ENCODE data around the gene S100A14.
A peak's percentile ranks its signal among the peaks of the same experiment; 100 is the strongest.
"Not testable (repeated sequence)": the region's sequence is repeated elsewhere in the genome, so short reads cannot be mapped to it uniquely, and the experiment has no call there.

Gene S100A14

DNA sequence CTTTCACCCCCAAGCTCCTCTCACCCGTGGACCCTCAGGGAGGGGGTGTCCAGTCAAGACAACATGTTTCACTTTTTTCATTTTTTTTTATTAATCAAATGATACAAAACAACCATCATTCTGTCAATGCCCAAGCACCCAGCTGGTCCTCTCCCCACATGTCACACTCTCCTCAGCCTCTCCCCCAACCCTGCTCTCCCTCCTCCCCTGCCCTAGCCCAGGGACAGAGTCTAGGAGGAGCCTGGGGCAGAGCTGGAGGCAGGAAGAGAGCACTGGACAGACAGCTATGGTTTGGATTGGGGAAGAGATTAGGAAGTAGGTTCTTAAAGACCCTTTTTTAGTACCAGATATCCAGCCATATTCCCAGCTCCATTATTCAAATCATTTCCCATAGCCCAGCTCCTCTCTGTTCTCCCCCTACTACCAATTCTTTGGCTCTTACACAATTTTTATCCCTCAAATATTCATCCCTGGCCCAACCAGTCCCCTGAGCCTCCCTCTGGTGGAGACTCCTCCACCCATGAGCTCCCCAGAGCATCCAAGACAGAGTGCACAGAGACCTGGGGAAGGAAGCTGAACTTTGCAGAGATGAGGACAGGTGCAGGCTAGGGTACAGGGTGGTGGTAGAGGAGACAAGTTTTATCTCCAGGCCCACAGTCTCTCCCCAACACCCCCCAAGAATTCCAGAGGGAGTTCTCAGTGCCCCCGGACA is 1.8 kb downstream of the S100A14 start:
- DNase-seq = no peak

DNA sequence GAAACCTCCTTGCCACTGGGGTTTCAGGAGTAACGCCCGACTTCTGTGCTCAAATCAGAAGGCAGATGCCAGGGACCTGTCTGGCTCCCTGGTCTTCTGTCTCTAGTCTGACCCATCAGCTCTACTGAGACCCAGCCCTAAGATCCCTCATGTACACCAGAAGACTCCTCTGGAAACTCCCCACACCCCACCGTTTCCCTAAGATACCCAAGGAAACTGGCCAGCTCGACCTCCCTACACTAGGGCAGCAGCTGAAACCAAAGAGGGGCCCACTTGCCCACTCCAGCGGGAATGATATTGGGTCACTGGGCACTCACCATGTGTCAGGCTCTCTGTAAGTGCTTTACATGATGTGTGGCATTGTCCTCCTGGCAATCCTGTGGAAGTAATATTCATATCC is 2.7 kb downstream of the S100A14 start:
- DNase-seq = no peak

DNA sequence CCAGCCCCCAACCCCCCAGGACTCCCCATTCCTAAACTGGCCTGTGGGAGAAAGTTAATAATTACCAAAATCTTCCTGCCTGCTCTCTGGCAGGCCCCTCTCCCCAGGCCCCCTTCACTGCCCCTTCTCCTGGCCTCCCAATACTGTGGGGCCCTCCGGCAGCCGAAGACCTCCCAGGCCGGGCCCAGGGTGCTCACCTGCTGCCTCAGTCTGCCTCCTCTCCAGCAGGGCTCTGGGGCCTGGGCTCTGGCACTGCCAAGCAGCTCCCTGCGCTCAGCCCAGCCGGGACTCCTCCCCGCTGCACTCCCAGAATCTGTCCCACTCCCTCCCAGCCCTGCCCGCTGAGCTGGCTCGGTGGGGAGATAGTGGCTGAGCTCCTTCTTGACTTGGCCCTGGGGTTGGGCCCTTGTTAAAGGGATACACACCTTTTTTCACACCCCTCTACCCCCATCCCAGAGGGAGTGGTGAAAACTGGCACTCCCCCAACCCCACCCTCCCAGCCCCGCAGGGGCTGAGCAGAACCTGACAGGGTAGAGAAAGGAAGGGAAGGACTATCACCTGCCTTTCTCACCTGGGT is 3.3 kb downstream of the S100A14 start, which contains the start of gene S100A16:
S100A16 (minus strand) TSS at position 383 of the 577 bp plus-strand sequence. CDS start 4,986 bp downstream, outside the sequence.
- peak; percentile 30 for DNase-seq

DNA sequence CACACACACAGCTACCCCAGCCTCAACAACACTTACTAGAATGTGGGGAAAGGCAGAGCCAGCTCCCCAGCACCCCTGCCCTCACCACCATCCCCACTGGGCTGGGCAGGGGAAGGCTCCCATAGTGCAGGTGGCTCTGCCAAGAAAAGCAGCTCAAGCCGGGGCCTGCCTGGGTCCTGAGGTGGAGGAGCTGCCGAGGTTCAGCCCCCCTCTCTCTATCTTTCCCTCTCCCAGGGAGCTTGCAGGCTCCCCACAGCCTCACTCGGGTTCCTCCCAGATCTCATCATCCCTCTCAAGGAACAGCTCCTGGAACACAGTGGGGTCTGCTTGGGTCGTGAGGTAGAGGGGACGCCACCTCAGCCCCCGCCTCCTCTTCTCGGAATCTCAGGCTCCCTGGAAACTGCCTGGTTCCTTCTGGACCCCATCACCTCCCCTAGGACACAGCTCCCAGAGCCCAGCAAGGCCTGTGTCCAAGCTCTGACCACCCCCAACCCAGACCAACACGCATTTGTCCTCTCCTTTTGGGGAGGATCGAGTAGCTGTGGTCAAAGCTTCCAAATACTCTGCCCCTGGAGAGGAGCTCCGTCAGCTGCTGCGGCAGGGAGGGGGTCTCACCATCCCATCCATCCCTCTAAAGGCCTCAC is 3.9 kb downstream of the S100A14 start:
- DNase-seq = no peak

DNA sequence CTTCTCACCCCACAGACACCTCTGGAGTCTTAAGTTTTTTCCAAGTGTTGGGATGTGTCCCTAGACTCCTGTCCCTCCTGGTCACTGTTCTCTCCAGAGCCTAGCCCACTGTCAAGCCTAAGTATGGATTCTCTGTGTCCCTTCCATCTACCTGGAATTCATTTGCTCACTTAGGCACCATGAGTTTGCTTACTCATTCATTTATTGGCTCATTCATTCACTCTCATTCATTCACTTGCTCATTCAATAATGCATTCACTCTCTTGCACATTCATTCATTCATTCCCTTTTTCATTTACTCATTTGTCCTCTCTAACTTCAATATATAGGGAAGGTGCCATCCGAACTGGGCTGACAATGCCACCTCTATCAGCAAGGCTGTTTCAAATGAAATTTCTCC is 4.8 kb downstream of the S100A14 start:
- DNase-seq = no peak

DNA sequence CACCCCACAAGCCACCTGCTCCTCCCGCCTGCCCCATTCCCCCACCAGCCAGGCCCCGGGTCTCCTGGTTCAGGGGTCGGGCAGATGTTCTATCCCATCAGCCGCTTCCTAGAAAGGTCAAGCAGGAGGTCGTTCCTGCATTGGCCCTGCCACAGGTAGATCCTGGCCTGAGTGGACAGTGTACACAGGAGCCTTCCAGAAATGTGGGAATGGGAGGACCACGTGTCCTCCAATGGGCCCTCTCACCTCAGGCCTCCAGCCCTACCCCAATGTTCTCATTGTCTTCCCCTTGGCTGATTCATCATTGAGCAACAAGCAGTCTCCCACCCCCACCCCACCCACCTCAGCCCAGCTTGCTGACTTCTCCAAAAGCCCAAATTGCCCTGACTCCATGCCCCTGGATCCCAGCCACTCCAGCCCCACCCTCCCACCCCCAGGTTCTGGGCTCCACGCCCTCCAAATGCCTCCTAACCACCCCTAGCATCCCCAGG is 5.3 kb downstream of the S100A14 start:
- DNase-seq = no peak

DNA sequence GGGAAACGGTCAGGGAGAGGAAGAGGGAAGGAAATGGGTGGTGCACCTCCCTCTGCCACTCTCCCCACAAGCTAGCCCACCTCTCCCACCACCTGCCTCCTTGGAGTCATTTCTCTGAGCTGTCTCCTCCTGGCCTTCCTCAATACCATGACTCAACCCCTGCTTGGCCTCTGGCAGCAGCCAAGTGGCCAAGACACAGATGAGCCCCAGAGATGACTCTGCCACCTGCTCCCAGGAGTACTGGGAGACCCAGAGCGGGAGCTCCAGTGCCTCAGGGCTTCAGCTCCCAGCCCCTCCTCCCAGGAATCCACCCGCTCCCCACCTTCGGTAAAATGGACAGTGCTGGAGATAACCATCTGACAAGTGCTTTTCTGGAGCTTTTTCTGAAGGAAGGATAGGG is 5.8 kb downstream of the S100A14 start:
- DNase-seq = no peak

DNA sequence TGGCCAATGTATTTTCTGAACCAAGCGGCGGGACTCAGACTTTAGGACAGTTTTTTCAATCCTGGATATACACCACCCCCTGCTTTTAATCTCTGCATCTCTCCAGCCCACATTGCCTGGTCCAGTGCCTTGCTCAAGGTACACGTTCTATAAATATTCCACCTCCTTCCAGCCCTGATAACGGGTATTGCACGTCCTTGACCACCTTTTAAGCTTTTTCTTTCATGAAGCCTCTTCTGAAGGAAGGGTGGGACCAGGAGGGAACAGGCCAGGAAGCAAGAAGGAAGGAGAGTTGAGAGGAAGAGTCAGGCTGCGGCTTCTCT is 6.6 kb downstream of the S100A14 start:
- DNase-seq = no peak

DNA sequence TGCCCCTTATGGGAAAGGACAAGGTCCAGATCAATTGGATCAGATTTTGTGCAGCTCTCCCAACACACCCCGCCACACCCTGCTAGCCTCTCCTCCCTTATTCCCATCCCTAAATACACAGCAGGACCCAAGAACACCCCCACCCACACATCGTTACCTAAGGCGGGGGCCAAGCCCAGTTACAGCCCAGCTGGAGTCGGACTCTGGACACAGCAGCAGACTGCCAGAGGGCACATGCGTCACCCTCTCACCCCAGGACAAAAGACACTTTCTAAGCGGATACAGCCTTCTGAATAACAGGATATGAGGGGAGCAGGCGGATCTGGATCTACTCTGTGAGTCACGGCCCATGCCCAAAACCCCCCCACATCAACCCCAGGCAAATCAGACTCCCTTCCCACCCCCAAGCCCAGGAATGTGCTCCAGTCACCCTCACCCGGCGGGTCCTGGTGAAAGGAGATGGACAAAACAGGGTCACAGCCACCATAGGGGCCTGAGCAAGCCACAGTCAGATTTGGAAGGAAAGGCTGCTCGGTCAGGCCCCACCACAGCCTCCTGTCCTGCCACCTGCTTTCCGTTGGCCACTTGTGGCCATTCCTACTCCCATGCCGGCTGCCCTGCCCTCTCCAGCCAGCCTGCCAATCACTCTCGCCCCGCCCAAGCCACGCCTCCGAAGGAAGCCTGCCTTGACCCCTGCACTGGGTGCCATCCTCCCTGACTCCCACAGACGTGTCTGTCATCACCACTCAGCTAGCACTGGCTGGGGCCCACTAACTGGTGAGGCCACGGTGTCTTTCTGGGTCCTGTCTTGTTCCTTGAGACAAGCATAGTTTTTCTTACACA is 7.2 kb downstream of the S100A14 start:
- DNase-seq = no peak

DNA sequence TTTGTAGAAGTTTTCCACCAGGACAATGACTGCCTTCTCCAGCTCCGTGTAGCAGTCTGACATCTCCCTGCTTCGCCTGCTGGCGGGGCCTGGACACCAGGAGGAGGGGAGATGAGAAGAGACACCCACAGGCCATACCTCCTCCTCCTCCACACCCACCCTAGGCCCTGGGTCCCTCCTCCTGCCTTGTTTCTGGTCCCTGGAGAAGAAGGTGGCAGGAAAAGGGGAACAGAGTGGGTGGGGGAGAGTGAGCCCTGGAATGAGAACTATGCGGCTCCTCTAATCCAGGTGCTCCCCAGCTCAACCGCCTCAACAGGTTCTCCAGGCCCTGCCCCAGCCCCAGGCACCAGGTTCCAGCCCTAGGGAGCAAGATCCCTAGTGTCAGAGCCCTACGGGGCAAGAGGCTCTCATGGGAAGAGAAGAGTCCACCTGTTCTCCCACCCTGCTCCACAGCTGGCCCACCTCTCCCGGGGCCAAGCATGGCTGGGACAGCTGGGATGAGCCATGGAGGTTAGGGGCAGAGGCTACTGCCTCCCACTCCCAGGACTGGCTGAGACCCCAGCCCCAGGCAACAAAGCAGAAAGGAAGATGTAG is 7.9 kb downstream of the S100A14 start:
- no peak for DNase-seq

DNA sequence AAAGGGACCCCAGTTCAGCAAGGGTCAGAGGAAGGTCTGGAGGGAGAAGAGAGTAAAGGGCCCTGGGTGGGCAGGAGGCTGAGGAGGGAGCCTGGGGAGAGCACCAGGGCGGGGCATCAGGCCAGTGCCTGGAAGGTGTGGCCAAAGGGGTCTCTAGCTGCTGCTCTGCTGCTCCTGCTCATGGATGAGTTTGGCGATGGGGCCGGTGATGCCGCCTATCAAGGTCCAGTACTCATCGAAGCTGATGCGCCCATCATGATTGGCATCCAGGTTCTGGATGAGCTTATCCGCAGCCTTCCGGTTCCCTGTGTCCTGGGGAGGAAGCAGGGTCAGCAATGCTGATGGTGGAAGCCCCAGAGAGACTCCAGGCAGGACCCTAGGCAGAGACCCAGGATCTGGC is 8.7 kb downstream of the S100A14 start:
- no peak for DNase-seq

DNA sequence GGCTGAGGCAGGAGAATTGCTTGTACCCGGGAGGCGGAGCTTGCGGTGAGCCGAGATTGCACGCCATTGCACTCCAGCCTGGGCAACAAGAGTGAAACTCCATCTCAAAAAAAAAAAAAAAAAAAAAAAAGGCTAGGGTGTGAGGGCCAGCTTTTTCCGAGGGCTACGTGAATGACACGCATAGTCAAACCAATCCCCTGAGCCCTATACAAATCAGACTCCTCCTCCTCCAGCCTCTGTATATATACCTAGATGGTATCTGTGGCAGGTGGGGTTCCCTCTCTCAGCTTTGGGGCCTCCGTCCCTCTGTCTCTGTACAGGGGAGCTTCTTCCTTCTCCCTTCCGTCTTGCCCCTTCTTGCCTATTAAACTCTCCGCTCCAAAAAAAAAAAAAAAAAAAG is 9.9 kb downstream of the S100A14 start:
- no peak for DNase-seq

DNA sequence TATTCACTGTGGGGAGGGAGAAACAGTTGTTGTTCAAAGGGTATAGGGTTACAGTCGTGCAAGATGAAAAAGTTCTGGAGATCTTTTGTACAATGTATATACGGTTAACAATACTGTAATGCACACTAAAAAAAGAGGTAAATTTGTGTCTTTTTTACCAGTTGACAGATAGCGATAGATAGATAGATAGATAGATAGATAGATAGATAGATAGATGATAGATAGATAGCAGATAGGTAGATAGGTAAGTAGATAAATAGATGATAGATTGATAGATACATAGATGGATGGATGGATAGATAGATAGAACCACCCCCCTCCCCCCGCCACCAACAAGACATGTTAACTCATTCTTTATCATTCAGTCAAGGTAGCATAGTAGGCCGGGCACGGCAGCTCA is 13.4 kb downstream of the S100A14 start:
- DNase-seq = no peak

DNA sequence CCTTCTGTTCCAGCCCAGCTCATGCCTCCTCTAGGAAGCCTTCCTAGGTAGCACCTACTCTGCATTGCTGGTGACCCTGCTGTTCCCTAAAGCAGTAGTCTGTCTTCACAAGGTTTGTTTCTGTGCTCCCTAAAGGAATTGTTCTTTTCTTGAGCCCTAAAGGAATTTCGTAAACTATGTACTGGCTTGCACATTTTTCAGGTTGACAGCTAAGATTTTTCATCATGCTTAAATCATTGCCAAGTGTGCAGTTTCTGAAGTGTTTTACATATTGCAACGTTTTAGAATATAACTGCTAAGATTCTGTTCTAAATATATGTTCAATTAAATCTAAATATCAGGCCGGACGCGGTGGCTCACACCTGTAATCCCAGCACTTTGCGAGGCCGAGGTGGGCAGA is 16.3 kb downstream of the S100A14 start:
- DNase-seq = no peak

DNA sequence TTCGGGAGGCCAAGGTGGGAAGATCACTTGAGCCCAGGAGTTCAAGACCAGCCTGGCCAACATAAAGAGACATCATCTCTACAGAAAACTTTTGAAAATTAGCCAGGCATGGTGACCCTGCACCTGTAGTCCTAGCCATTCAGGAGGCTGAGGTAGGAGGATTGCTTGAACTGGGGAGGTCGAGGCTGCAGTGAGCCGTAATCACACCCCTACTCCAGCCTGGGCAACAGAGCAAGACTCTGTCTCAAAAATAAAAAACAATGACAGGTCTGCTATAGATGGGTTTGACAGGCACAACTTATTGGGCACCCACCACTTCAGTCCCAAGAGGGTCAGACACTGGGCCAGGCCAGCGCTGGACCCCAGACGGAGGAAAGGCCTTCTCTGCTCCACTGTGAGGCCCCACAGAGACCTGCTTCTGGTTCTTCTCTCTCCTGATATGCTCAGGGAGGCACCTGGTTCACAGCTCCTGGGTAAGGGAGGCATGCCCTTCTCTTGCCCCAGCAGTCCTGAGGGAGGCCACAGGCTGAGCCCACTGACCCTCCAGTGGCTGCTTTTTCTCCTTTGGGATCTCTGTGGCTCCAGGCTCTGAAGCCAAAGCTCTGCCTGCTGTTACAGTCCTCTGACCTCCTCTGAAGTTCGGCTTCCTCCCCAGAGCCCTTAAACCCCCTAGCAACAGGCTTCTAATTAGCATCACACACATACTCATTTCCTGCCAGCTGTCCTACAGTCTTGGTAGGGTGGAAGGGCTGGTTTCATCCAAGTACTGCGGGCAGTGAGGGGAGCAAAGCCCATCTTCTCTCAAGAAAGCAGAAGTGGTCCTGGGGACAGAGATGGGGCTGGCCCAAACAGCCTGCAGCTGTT is 17.6 kb downstream of the S100A14 start:
- DNase-seq = no peak

DNA sequence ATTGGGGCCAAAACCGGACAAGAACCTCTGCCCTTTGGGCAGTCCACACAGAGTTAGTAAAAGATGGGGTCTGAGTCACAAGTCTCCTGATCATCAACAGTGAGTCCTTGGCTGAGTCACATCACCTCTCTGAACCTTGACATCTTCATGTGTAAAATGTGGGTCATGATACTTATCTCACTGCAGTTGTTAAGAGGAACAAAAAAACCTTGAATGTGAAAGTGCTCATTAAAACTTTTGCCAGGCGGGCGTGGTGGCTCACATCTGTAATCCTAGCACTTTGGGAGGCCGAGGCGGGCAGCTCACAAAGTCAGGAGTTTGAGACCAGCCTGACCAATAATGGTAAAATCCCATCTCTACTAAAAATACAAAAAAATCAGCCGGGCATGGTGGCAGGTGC is 18.9 kb downstream of the S100A14 start:
- DNase-seq = no peak

DNA sequence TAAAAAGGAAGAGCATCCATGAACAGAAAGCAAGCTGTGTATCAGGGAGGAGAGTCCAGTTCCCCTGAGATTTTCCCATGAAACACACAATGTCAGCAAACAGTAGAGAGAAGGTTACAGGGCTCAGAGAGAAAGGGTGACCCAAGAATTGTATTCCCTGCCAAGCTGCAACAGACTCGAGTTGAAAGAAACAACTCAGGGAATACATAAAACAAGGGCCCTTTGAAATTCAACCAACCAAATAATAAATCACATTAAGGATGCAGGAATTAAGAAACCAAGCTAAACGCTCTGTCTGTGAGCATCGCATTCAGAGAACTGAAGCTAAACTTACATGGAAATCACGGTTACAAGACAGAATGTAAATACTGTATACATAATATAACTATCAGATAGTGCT is 23.4 kb downstream of the S100A14 start:
- no peak for DNase-seq

DNA sequence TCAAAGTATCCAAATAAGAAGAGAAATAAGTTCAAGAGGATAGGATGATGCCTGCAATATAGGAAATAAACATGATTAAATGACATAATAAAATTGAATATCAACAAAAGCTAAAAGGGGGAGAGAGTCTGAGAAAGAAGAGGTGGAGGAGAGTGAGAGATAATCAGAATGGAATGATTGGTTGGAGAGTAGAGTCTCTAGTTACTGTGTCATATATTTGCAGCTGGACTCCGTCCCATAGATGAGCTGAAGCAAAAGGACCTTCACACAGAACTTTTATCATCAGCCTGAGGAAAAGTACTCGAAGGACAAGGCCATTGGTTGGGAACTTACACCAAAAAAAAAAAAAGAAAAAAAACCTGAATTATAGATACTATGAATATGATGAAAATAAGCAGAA is 27.6 kb downstream of the S100A14 start:
- no peak for DNase-seq

DNA sequence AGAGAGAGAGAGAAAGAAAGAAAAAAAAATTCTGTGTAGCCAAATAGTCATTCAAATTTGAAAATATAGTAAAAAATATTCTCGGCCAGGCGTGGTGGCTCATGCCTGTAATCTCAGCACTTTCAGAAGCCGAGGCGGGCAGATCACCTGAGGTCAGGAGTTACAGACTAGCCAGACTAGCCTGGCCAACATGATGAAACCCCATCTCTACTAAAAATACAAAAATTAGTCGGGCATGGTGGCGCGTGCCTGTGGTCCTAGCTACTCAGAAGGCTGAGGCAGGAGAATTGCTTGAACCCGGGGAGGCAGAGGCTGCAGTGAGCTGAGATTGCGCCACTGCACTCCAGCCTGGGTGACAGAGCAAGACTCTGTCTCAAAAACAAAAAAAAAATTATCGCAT is 28.1 kb downstream of the S100A14 start:
- not testable (repeated sequence) for DNase-seq

DNA sequence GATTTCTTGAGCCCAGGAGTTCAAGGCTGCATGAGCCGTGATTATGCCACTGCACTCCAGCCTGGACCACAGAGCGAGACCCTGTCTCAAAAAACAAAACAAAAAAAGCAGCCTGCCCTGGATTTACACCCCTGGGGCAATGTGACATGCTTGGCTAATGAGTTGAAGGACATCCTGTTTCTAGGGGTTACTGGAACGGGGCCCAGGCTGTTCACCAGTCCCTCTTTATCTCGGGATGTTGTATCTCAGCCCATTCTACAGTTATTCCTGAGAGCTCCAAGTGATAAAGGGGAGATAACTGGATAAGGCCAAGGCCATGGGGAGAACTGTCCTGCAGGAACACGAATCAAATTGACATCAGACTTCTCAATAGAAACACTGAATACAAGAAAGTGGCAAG is 28.8 kb downstream of the S100A14 start:
- no peak for DNase-seq

DNA sequence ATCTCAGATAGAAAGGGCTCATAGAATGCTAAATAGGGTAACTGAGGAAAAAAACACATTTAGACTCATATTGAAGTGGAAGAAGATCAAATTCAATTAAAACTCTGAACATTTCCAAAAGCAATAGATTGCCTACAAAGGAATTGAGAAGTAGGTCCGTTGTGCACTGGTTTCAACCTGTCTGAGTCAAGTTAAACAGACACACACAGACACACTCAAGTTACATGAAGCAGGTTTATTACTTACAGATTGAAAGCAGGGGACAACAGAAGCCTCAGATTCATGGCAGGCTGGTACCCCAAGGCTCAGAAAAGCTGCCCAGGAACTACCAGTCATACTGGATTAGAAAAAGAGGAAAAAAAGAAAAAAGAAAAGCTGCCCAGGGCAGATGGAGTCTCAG is 29.8 kb downstream of the S100A14 start:
- DNase-seq = no peak

DNA sequence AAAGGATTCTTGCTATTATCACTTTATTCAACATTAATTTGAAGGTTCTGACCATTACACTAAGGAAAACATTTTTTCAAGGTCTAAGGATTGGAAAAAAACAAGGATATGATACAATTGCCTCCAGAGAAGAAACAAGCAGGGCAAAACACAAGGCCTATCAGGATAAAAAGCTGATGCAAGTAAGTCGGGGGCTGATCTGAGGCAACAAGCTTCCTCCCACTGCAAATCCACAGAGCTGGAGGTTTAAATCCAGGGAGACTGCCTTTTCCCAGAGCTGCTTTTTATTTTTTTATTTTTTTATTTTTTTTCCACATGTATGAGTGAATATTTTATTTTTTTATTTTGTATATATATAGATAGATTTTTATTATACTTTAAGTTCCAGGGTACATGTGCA is 31.1 kb downstream of the S100A14 start:
- DNase-seq = no peak
